ENCODE measurements around the gene STK10. TPM values are rescaled to one million over a fixed set of nuclear protein-coding genes. Genes with fewer than 3 reads are reported as not detected.

STK10 gene
- total RNA-seq, 2 experiments from 2014 or later, result 301 to 316 TPM

GRCh38 chr5:172005708-172006320, 182.2 kb downstream of the STK10 start:
- H3K4me1 Mint-ChIP-seq, result peaks cover 57% of the 10 kb centered on the region
- POLR2A ChIA-PET, result interaction anchor here (0.6 to 5.3 kb wide), 26 partner anchors 9 to 1052 kb away, joined by 3 to 44 read pairs (median 5); partner anchors contain the start of genes NPM1 and STK10
- peak; percentile 33 for DNase-seq
- CTCF ChIA-PET, result interaction anchor here (1.0 to 3.9 kb wide), 15 partner anchors 8 to 767 kb away, joined by 3 to 31 read pairs (median 4); partner anchors contain the start of gene STK10
- H3K36me3 Mint-ChIP-seq (ENCODE audit: low read depth), result peaks cover 14% of the 10 kb centered on the region
- H3K27me3 Mint-ChIP-seq, result no peaks in the 10 kb centered on the region
- H3K27ac Mint-ChIP-seq, result peak overlapping the region; percentile 94
- peak overlapping the region; percentile 90 for H3K4me3 Mint-ChIP-seq
- no peaks in the 10 kb centered on the region for H3K9me3 Mint-ChIP-seq

GRCh38 chr5:172004824-172005237, 183.2 kb downstream of the STK10 start:
- Mint-ChIP-seq H3K27me3 (no peaks in the 10 kb centered on the region), H3K27ac (peak overlapping the region; percentile 94), H3K4me3 (peak overlapping the region; percentile 90), H3K9me3 (no peaks in the 10 kb centered on the region), H3K4me1 (peaks cover 63% of the 10 kb centered on the region), H3K36me3 (ENCODE audit: low read depth) (peaks cover 20% of the 10 kb centered on the region)
- ChIA-PET POLR2A (interaction anchor here (1.0 to 5.3 kb wide), 9 partner anchors 9 to 616 kb away, joined by 3 to 44 read pairs (median 4); partner anchors contain the start of genes NPM1 and STK10), CTCF (interaction anchor here (1.1 to 3.6 kb wide), 4 partner anchors 20 to 93 kb away, joined by 3 to 31 read pairs (median 4); no protein-coding TSS in a partner anchor)
- DNase-seq, result peak; percentile 31

- H3K4me3 Mint-ChIP-seq, result no peak overlapping the region
- DNase-seq, result no peak
- peaks cover 66% of the 10 kb centered on the region for H3K4me1 Mint-ChIP-seq
- POLR2A ChIA-PET, result interaction anchor here (0.6 to 5.3 kb wide), 3 partner anchors 8 to 171 kb away, joined by 3 to 41 read pairs (median 4); no protein-coding TSS in a partner anchor
- no peaks in the 10 kb centered on the region for H3K9me3 Mint-ChIP-seq
- H3K27ac Mint-ChIP-seq, result no peak overlapping the region
- H3K36me3 Mint-ChIP-seq (ENCODE audit: low read depth), result peaks cover 22% of the 10 kb centered on the region
- H3K27me3 Mint-ChIP-seq, result no peaks in the 10 kb centered on the region
- CTCF ChIA-PET, result no interaction called here
Observed at GRCh38 chr5:172003746-172004145, 184.3 kb downstream of the STK10 start.

DNA sequence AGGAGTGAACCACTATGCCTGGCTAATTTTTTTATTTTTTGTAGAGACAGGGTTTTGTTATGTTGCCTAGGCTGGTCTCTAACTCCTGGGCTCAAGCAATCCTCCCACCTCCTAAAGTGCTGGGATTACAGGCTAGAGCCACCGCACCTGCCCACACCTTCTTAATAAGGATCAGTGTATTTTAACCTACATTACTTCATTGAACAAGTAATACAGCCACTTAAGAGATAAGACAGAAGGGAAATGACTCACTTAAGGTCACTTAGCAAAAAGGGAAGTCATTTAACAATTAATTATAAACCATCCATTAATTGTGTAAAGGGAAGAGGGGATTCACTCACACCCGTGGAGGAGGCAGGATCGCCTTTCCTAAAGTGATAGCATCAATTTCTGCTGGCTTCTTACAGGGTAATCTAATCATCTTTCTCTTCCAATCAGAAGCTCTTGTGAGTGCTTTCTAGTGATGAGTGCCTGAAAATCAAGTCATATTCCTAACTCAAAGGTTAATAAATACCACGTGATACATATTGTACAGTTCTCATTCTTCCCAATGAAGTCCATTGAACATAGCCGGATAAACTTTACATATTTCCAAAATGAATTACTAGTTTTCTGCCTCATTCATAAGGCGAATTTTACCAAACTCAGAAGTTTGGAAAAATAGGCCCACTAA, 185.0 kb downstream of the STK10 start:
- Mint-ChIP-seq H3K9me3 (no peaks in the 10 kb centered on the region), H3K4me3 (no peak overlapping the region), H3K36me3 (ENCODE audit: low read depth) (peaks cover 22% of the 10 kb centered on the region), H3K27me3 (no peaks in the 10 kb centered on the region), H3K4me1 (peaks cover 61% of the 10 kb centered on the region), H3K27ac (peak overlapping the region; percentile 11)
- CTCF ChIA-PET, result interaction anchor here (0.9 kb wide), 1 partner anchor 9 kb away, joined by 3 read pairs; no protein-coding TSS in a partner anchor
- POLR2A ChIA-PET, result interaction anchor here (0.6 kb wide), 1 partner anchor 16 kb away, joined by 3 read pairs; no protein-coding TSS in a partner anchor
- no peak for DNase-seq

- ChIA-PET CTCF (interaction anchor here (0.7 kb wide), 1 partner anchor 91 kb away, joined by 4 read pairs; no protein-coding TSS in a partner anchor), POLR2A (no interaction called here)
- Mint-ChIP-seq H3K4me3 (no peak overlapping the region), H3K36me3 (ENCODE audit: low read depth) (peaks cover 27% of the 10 kb centered on the region), H3K27me3 (no peaks in the 10 kb centered on the region), H3K4me1 (peaks cover 55% of the 10 kb centered on the region), H3K27ac (no peak overlapping the region), H3K9me3 (no peaks in the 10 kb centered on the region)
- no peak for DNase-seq
Observed at GRCh38 chr5:172002310-172002709, 185.7 kb downstream of the STK10 start.

DNA sequence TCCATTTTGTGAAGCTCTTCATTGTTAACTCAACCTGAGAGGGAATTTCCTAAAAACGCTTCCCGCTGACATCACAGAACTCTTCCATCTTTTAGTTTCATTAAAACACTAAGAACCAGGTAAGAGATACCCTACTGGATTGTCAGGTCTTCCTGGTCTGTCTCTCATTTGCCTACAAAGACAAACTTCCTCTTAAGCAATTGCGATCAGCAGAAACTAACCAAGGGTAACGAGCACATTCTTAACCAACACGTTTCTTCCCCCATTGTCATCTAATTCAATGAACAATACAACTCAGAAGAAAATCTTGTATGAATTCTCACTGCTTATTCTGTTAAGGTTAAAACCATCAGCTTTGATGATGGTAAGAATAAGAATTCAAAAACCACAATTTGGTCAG, 188.1 kb downstream of the STK10 start:
- no peak overlapping the region for H3K27ac Mint-ChIP-seq
- peaks cover 44% of the 10 kb centered on the region for H3K4me1 Mint-ChIP-seq
- H3K9me3 Mint-ChIP-seq, result no peaks in the 10 kb centered on the region
- H3K27me3 Mint-ChIP-seq, result no peaks in the 10 kb centered on the region
- no peak for DNase-seq
- H3K4me3 Mint-ChIP-seq, result no peak overlapping the region
- CTCF ChIA-PET, result interaction anchor here (0.6 to 1.5 kb wide), 2 partner anchors 88 to 1059 kb away, joined by 3 to 6 read pairs; no protein-coding TSS in a partner anchor
- POLR2A ChIA-PET, result no interaction called here
- peaks cover 41% of the 10 kb centered on the region for H3K36me3 Mint-ChIP-seq (ENCODE audit: low read depth)

GRCh38 chr5:171999100-171999499, 188.9 kb downstream of the STK10 start:
- no peak for DNase-seq
- CTCF ChIA-PET, result no interaction called here
- no peaks in the 10 kb centered on the region for H3K9me3 Mint-ChIP-seq
- peaks cover 42% of the 10 kb centered on the region for H3K36me3 Mint-ChIP-seq (ENCODE audit: low read depth)
- POLR2A ChIA-PET, result no interaction called here
- H3K27me3 Mint-ChIP-seq, result no peaks in the 10 kb centered on the region
- peaks cover 41% of the 10 kb centered on the region for H3K4me1 Mint-ChIP-seq
- no peak overlapping the region for H3K27ac Mint-ChIP-seq
- no peak overlapping the region for H3K4me3 Mint-ChIP-seq

DNA sequence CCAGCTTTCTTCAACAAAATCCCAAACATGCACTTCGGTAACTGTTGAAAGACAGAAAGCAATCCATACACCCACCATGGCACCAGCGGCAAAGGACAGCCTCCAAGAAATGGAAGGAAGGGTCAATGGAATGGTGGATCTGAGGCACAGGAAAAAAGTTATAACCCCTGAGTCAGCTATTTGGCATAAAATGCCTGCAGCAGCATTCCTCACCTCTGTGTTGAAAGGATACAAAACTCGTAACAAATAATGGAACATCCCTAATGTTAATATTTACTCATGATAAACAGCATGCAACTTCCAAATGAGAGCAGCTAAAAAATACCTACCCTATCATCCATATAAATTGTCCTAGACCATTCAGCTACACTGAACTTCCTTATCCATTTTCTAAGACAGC, 191.0 kb downstream of the STK10 start:
- POLR2A ChIA-PET, result interaction anchor here (1.2 to 2.5 kb wide), 2 partner anchors 10 to 13 kb away, joined by 3 to 12 read pairs; partner anchors contain the start of gene FBXW11
- Mint-ChIP-seq H3K27ac (no peak overlapping the region), H3K36me3 (ENCODE audit: low read depth) (peaks cover 49% of the 10 kb centered on the region), H3K4me1 (peaks cover 23% of the 10 kb centered on the region), H3K4me3 (no peak overlapping the region), H3K27me3 (no peaks in the 10 kb centered on the region), H3K9me3 (no peaks in the 10 kb centered on the region)
- CTCF ChIA-PET, result no interaction called here
- DNase-seq, result no peak

DNA sequence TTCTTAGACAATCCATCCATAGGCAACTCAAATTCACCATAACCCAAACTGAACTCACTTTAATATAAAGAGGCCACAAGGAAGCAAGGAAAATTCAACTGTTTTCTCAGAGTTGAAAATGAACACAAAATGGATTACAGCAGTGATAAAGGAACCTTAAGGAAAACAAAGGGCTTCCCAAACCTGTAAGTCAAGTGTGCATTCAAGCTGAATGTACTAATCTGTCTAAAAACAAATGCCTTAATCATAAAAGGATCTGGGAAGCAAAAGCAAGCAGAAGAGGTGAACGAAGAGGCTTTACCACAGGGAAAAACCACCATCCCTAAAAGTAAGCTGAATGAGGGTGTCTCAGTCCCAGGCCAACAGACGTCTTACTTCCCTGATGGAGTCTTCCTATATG, 195.2 kb downstream of the STK10 start:
- Mint-ChIP-seq H3K36me3 (ENCODE audit: low read depth) (peaks cover 52% of the 10 kb centered on the region), H3K9me3 (no peaks in the 10 kb centered on the region), H3K4me1 (peaks cover 29% of the 10 kb centered on the region), H3K27me3 (no peaks in the 10 kb centered on the region), H3K27ac (no peak overlapping the region), H3K4me3 (no peak overlapping the region)
- DNase-seq, result no peak
- ChIA-PET CTCF (no interaction called here), POLR2A (no interaction called here)

DNA sequence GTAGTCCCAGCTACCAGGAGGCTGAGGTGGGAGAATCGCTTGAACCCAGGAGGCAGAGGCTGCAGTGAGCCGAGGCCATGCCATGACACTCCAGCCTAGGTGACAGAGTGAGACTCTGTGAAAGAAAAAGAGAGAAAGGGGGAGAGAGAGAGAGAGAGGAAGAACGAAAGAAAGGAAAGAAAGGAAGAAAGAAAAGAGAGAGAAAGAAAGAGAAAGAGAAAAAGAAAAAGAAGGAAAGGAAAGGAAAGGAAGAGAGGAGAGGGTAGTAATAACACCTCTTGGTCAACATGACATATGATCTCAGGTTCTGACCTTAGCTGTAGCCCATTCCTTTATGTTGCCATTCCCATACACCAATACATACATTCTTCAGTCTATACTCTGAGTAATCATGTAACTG, 195.7 kb downstream of the STK10 start:
- Mint-ChIP-seq H3K9me3 (no peaks in the 10 kb centered on the region), H3K27me3 (no peaks in the 10 kb centered on the region), H3K36me3 (ENCODE audit: low read depth) (peaks cover 50% of the 10 kb centered on the region), H3K27ac (no peak overlapping the region), H3K4me1 (peaks cover 30% of the 10 kb centered on the region), H3K4me3 (no peak overlapping the region)
- POLR2A ChIA-PET, result no interaction called here
- CTCF ChIA-PET, result no interaction called here
- DNase-seq, result no peak

Other genes starting within 250 kb of the STK10 start
- gene FBXW11, start 181.6 kb downstream of the STK10 start, total RNA-seq, result 10 to 100 TPM; 37.4 to 38.8 TPM
- gene EFCAB9, start 5.9 kb upstream of the STK10 start, total RNA-seq, result not detected
- gene UBTD2, start 95.5 kb upstream of the STK10 start, total RNA-seq, result 10 to 100 TPM; 10.2 to 10.6 TPM

Measured in activated CD4-positive, alpha-beta memory T cell treated with anti-CD3 and anti-CD28 coated beads, Interleukin-2, amount 10 ng/mL, durations not matched to agents 7 days and 5 days (primary cell).